CD4-positive, alpha-beta memory T cell (primary cell): Measurements from ENCODE around the gene TMCO1. TPM values are rescaled to one million over a fixed set of nuclear protein-coding genes. Genes with fewer than 3 reads are reported as not detected.
"Not testable (repeated sequence)": the region's sequence is repeated elsewhere in the genome, so short reads cannot be mapped to it uniquely, and the experiment has no call there.

Source experiments
- CTCF ChIA-PET: fragments of 350-600 bp; sonication (Branson Sonifier 250); formaldehyde crosslinking; loops from one replicate; lab custom pipeline; 2021; ENCODE audit warnings: inconsistent platforms; ENCODE audit not compliant: partially characterized antibody; lab: Charles Lee
- POLR2A ChIA-PET: fragments of 350-600 bp; sonication (Branson Sonifier 250); formaldehyde crosslinking; loops from one replicate; lab custom pipeline; 2021; ENCODE audit not compliant: partially characterized antibody; lab: Charles Lee
- DNase-seq, 5 donors: peaks; one replicate each; pipeline versions ENCODE4 v3.0.0 to v3.0.0-alpha.2; 2020 to 2022; ENCODE audit warnings: mixed read lengths in 1 of 5
- H3K27ac ChIP-seq: one replicate; pipeline ENCODE4 v1.7.0; 2013; ENCODE audit warnings: low read depth, low read length
- H3K27me3 ChIP-seq: 2 replicates; pipeline ENCODE4 v1.7.0; 2013; ENCODE audit warnings: mild to moderate bottlenecking, low read length, moderate library complexity; ENCODE audit not compliant: insufficient read depth
- H3K36me3 ChIP-seq: 2 replicates; pipeline ENCODE4 v1.7.0; 2013; ENCODE audit warnings: mild to moderate bottlenecking, low read length, moderate library complexity; ENCODE audit not compliant: insufficient read depth
- H3K4me1 ChIP-seq: 2 replicates; pipeline ENCODE4 v1.7.0; 2013; ENCODE audit warnings: mild to moderate bottlenecking, low read length, moderate library complexity; ENCODE audit not compliant: insufficient read depth
- H3K4me3 ChIP-seq, 2 donors: one replicate each; pipeline ENCODE4 v1.7.0; 2013; ENCODE audit warnings: low read length in 2 of 2, mild to moderate bottlenecking in 1 of 2
- H3K9me3 ChIP-seq, 2 donors: one replicate each; pipeline ENCODE4 v1.7.0; 2013; ENCODE audit warnings: low read length in 2 of 2, control low read depth in 1 of 2; ENCODE audit not compliant: control insufficient read depth in 1 of 2
- H3K27ac Mint-ChIP-seq, 7 donors: one replicate each; pipeline ENCODE4 v1.8.0; 2020 to 2021; ENCODE audit warnings: mixed read lengths in 7 of 7, mild to moderate bottlenecking in 6 of 7, inconsistent platforms in 3 of 7, moderate library complexity in 3 of 7
- H3K27me3 Mint-ChIP-seq, 2 donors: one replicate each; pipeline ENCODE4 v1.8.0; 2020 to 2021; ENCODE audit warnings: mixed read lengths in 2 of 2
- H3K36me3 Mint-ChIP-seq, 2 donors: one replicate each; pipeline ENCODE4 v1.8.0; 2020 to 2021; ENCODE audit warnings: mixed read lengths in 2 of 2, inconsistent platforms in 1 of 2, mild to moderate bottlenecking in 1 of 2
- H3K4me1 Mint-ChIP-seq, 4 donors: one replicate each; pipeline ENCODE4 v1.8.0; 2020 to 2021; ENCODE audit warnings: mixed read lengths in 4 of 4, mild to moderate bottlenecking in 1 of 4
- H3K4me3 Mint-ChIP-seq, 8 donors: one replicate each; pipeline ENCODE4 v1.8.0; 2020 to 2021; ENCODE audit warnings: mixed read lengths in 8 of 8, mild to moderate bottlenecking in 7 of 8, moderate library complexity in 6 of 8, inconsistent platforms in 3 of 8
- H3K9me3 Mint-ChIP-seq, 8 donors: one replicate each; pipeline ENCODE4 v1.8.0; 2020 to 2021; ENCODE audit warnings: mixed read lengths in 8 of 8, mild to moderate bottlenecking in 5 of 8, inconsistent platforms in 3 of 8, moderate library complexity in 1 of 8
- intact Hi-C: fragments of 100-400 bp; cut with micrococcal nuclease; formaldehyde crosslinking; loops from one replicate; pipeline ENCODE4 v1.15.1; 2023
- polyA plus RNA-seq, 2 donors: library from polyadenylated mRNA; unstranded; fragments of 300-500 nt; fragmentation: Illumina TruSeq; gene quantifications; one replicate each; pipeline ENCODE4 v1.2.3, GENCODE V29; 2021
- total RNA-seq, 2 experiments: library from RNA; stranded (reverse); gene quantifications; one replicate each; pipeline ENCODE4 v1.2.3, GENCODE V29; 2021

Gene TMCO1
- total and polyA plus RNA-seq, 4 experiments from 2014 or later: 63.7 to 147 (median 102) TPM

- H3K27me3 ChIP-seq: no peaks in the 10 kb centered on the region
- no peaks in the 10 kb centered on the region for H3K4me1 ChIP-seq
- no peak overlapping the region for H3K27ac ChIP-seq
- no peak overlapping the region for H3K4me3 ChIP-seq
- ChIA-PET CTCF (no interaction called here), POLR2A (no interaction called here)
- intact Hi-C loops: no loop called here
- peaks cover 25 to 38% of the 10 kb centered on the region in 2 donors for H3K36me3 Mint-ChIP-seq
- no peak for DNase-seq
- no peak overlapping the region for H3K4me3 Mint-ChIP-seq
- H3K27me3 Mint-ChIP-seq: no peaks in the 10 kb centered on the region
- H3K9me3 Mint-ChIP-seq: no peaks in the 10 kb centered on the region
- no peak overlapping the region for H3K27ac Mint-ChIP-seq
- H3K4me1 Mint-ChIP-seq: no peaks in the 10 kb centered on the region
- no peaks in the 10 kb centered on the region for H3K9me3 ChIP-seq
- H3K36me3 ChIP-seq: peaks cover 14% of the 10 kb centered on the region
Measured at GRCh38 chr1:165726169-165726568, 42.5 kb downstream of the TMCO1 start.

- peak; percentile 10 to 41 (median 20) for DNase-seq
- peaks cover 0 to 2% (median 0%) of the 10 kb centered on the region in 8 donors for H3K9me3 Mint-ChIP-seq
- no peaks in the 10 kb centered on the region for H3K27me3 ChIP-seq
- H3K4me1 ChIP-seq: no peaks in the 10 kb centered on the region
- H3K36me3 ChIP-seq: no peaks in the 10 kb centered on the region
- H3K27ac Mint-ChIP-seq: peak overlapping the region in 1 of 7 donors; percentile 13
- no peaks in the 10 kb centered on the region for H3K27me3 Mint-ChIP-seq
- intact Hi-C loops: loop anchor here (1.0 kb wide), 1 partner anchor 196 kb away; no protein-coding TSS in a partner anchor
- no peaks in the 10 kb centered on the region for H3K9me3 ChIP-seq
- H3K4me3 Mint-ChIP-seq: no peak overlapping the region
- CTCF ChIA-PET: no interaction called here
- H3K36me3 Mint-ChIP-seq: no peaks in the 10 kb centered on the region
- H3K4me3 ChIP-seq: no peak overlapping the region
- H3K4me1 Mint-ChIP-seq: no peaks in the 10 kb centered on the region
- H3K27ac ChIP-seq: no peak overlapping the region
- POLR2A ChIA-PET: no interaction called here
Measured at GRCh38 chr1:165717918-165718515, 50.7 kb downstream of the TMCO1 start.

- H3K4me1 ChIP-seq, H3K27ac Mint-ChIP-seq, H3K4me1 Mint-ChIP-seq, H3K27ac ChIP-seq, POLR2A ChIA-PET, H3K9me3 ChIP-seq, H3K36me3 ChIP-seq, H3K27me3 ChIP-seq, CTCF ChIA-PET, H3K4me3 ChIP-seq, H3K27me3 Mint-ChIP-seq, intact Hi-C loops, DNase-seq, H3K4me3 Mint-ChIP-seq, H3K36me3 Mint-ChIP-seq, H3K9me3 Mint-ChIP-seq: not testable (repeated sequence)
Measured at GRCh38 chr1:165716265-165717051, 52.2 kb downstream of the TMCO1 start.

- Mint-ChIP-seq H3K27me3 (peaks cover 5 to 13% of the 10 kb centered on the region in 2 donors), H3K4me3 (no peak overlapping the region), H3K36me3 (no peaks in the 10 kb centered on the region), H3K4me1 (no peaks in the 10 kb centered on the region), H3K27ac (no peak overlapping the region), H3K9me3 (peaks cover 0 to 4% (median 0%) of the 10 kb centered on the region in 8 donors)
- Histone ChIP-seq H3K36me3 (no peaks in the 10 kb centered on the region), H3K9me3 (no peaks in the 10 kb centered on the region), H3K4me3 (no peak overlapping the region), H3K27me3 (no peaks in the 10 kb centered on the region), H3K4me1 (no peaks in the 10 kb centered on the region), H3K27ac (no peak overlapping the region)
- intact Hi-C loops: no loop called here
- CTCF ChIA-PET: no interaction called here
- no peak for DNase-seq
- POLR2A ChIA-PET: no interaction called here
Measured at GRCh38 chr1:165712764-165713163, 55.9 kb downstream of the TMCO1 start.

GRCh38 chr1:165707984-165708706 lies 60.5 kb downstream of the TMCO1 start:
- no peaks in the 10 kb centered on the region for H3K9me3 ChIP-seq
- Mint-ChIP-seq H3K4me3 (no peak overlapping the region), H3K27ac (no peak overlapping the region), H3K27me3 (peaks cover 6 to 20% of the 10 kb centered on the region in 2 donors), H3K9me3 (peaks cover 0 to 3% (median 0%) of the 10 kb centered on the region in 8 donors), H3K36me3 (no peaks in the 10 kb centered on the region), H3K4me1 (peaks cover 0 to 1% (median 0%) of the 10 kb centered on the region in 4 donors)
- DNase-seq: no peak
- POLR2A ChIA-PET: interaction anchor here (0.8 kb wide), 1 partner anchor 10 kb away, joined by 3 read pairs; the partner anchor contains the start of gene ALDH9A1
- no peak overlapping the region for H3K4me3 ChIP-seq
- no peaks in the 10 kb centered on the region for H3K27me3 ChIP-seq
- intact Hi-C loops: no loop called here
- no peaks in the 10 kb centered on the region for H3K36me3 ChIP-seq
- no peaks in the 10 kb centered on the region for H3K4me1 ChIP-seq
- no peak overlapping the region for H3K27ac ChIP-seq
- CTCF ChIA-PET: no interaction called here

- Mint-ChIP-seq H3K4me3 (no peak overlapping the region), H3K9me3 (no peaks in the 10 kb centered on the region), H3K36me3 (peaks cover 0 to 1% of the 10 kb centered on the region in 2 donors), H3K4me1 (peaks cover 3 to 7% (median 3%) of the 10 kb centered on the region in 4 donors), H3K27ac (no peak overlapping the region), H3K27me3 (peaks cover 6 to 15% of the 10 kb centered on the region in 2 donors)
- DNase-seq: no peak
- ChIA-PET CTCF (interaction anchor here (0.7 to 1.4 kb wide), 2 partner anchors 13 to 90 kb away, joined by 3 to 4 read pairs; no protein-coding TSS in a partner anchor), POLR2A (interaction anchor here (1.8 kb wide), 1 partner anchor 65 kb away, joined by 4 read pairs; the partner anchor contains the start of gene TMCO1)
- Histone ChIP-seq H3K9me3 (no peaks in the 10 kb centered on the region), H3K4me3 (no peak overlapping the region), H3K27me3 (no peaks in the 10 kb centered on the region), H3K27ac (no peak overlapping the region), H3K4me1 (peaks cover 3% of the 10 kb centered on the region), H3K36me3 (no peaks in the 10 kb centered on the region)
- intact Hi-C loops: no loop called here
Measured at GRCh38 chr1:165703648-165704047, 65.0 kb downstream of the TMCO1 start.

- H3K36me3 ChIP-seq, intact Hi-C loops, H3K9me3 Mint-ChIP-seq, DNase-seq, H3K9me3 ChIP-seq, H3K36me3 Mint-ChIP-seq, H3K27ac Mint-ChIP-seq, H3K27ac ChIP-seq, H3K4me3 Mint-ChIP-seq, H3K4me3 ChIP-seq, H3K27me3 ChIP-seq, POLR2A ChIA-PET, H3K27me3 Mint-ChIP-seq: not testable (repeated sequence)
- CTCF ChIA-PET: interaction anchor here (0.6 to 0.7 kb wide), 2 partner anchors 172 to 306 kb away, joined by 3 read pairs; no protein-coding TSS in a partner anchor
- H3K4me1 ChIP-seq: peaks cover 12% of the 10 kb centered on the region
- peaks cover 6 to 18% (median 13%) of the 10 kb centered on the region in 4 donors for H3K4me1 Mint-ChIP-seq
Measured at GRCh38 chr1:165701922-165702321, 66.7 kb downstream of the TMCO1 start.
